Motor neuron (in vitro differentiated cells): Measurements from ENCODE around the gene DPYSL4. TPM values are rescaled to one million over a fixed set of nuclear protein-coding genes. Genes with fewer than 3 reads are reported as not detected.

Experiments
- ATAC-seq, 8 experiments: fragments of 200-7000 bp; cut with Tn5 transposase; replicated peaks in 6 of 8; 2 replicates each; pipeline ENCODE4 v1.8.0; 2021; ENCODE audit warnings: mild to moderate bottlenecking in 8 of 8, moderate library complexity in 8 of 8
- H3K27ac ChIP-seq, 2 donors: fragments of 250-450 bp; sonication (Bioruptor Pico); 2 replicates each; pipeline ENCODE4 v1.9.0; 2021; ENCODE audit warnings: antibody characterized with exemption in 2 of 2, mild to moderate bottlenecking in 2 of 2, moderate library complexity in 1 of 2
- H3K4me1 ChIP-seq, 2 donors: fragments of 250-450 bp; sonication (Bioruptor Pico); replicated peaks in 1 of 2; 2 replicates each; pipeline ENCODE4 v1.6.1; 2021; ENCODE audit warnings: antibody characterized with exemption in 2 of 2, mild to moderate bottlenecking in 2 of 2, moderate library complexity in 1 of 2
- H3K4me3 ChIP-seq, 5 donors: fragments of 250-450 bp; sonication (Bioruptor Pico); 2 replicates each; pipeline ENCODE4 v1.9.0; 2021; ENCODE audit warnings: antibody characterized with exemption in 5 of 5, mild to moderate bottlenecking in 5 of 5, moderate library complexity in 4 of 5
- WGBS, 10 experiments: fragments of 450-650 bp; shearing (Covaris generic); methylation state at CpG; one replicate each; pipeline ENCODE4 v1.0.0; 2022; 5-methylcytosine and 5-hydroxymethylcytosine counted together
- in situ Hi-C, 9 experiments: fragments of 400-800 bp; cut with MboI; loops; one replicate each; pipeline ENCODE4 v1.15.0; 2021; ENCODE audit warnings: low sequenced_read_pairs in 9 of 9, low pct_unique_long_range_greater_than_20kb in 2 of 9; ENCODE audit not compliant: unreplicated experiment in 9 of 9
- total RNA-seq, 8 experiments: library from RNA; unstranded; fragments of 300-600 nt; gene quantifications; 2 replicates each; pipeline versions ENCODE4 v1.2.3 to v1.2.4, GENCODE V29; 2022

DPYSL4 gene
- total RNA-seq, 8 experiments from 2014 or later, result 0.56 to 181 (median 50.9) TPM

DNA sequence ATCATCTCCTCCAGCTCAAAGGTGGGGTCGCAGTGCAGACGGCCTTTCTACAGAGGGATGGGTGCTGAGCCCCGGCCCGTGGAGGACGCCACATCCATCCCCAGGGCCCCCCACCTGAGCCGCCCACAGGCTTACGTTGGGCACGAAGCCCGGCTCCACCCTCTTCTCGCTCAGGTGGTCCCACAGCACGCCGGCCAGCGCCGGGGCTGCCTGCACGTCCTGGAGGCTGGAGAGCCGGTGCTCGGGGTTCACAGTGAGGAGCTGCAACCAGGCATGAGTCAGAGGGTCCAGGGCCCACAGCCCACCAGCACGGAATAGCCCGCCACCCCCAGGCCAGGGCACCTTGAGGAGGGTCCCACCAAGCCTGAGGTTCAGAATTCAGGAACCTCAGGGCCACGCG is 36.0 kb downstream of the DPYSL4 start:
- Histone ChIP-seq H3K27ac (no peak overlapping the region), H3K4me1 (peaks cover 3% of the 10 kb centered on the region in 2 donors), H3K4me3 (no peak overlapping the region)
- no peak for ATAC-seq
- in situ Hi-C loops, result loop anchor here in 6 of 9 experiments (10.0 to 25.0 kb wide), 6 partner anchors 115 to 415 kb away; partner anchors contain the start of gene LRRC27 (in 3 of the 6)
- 10 to 100% (median 90%) methylated on average over 2 of the region's 21 CpGs; no CpG with 5 or more reads in 7 of the 10 experiments for WGBS, 10 experiments

DNA sequence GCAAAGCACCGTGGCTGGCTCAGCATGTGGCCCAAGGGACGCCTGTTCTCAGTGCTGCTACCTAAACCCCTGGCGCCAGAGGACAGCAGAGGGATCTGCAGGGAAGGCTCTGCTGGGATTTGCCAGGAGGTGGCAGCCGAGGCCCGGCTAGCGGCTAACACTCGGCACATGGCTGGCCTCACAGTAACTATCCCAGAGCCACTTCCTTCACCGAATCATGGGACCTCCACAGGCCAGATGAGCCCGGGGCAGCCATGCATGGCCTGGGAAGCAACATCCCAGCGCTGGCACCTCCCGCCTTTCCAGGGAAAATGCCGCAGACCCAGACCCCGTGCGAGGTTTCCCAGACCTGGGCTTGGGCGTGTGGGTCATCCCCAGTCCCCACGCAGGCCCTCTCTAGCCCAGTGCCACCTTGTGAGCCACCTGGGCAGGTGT is 36.4 kb downstream of the DPYSL4 start:
- ATAC-seq, result peak; percentile 97 to 100 (median 99)
- no peak overlapping the region for H3K27ac ChIP-seq
- 7 to 20% methylated on average over 1 to 4 of the region's 16 CpGs; no CpG with 5 or more reads in 8 of the 10 experiments for WGBS, 10 experiments
- H3K4me1 ChIP-seq, result peaks cover 3% of the 10 kb centered on the region in 2 donors
- in situ Hi-C loops, result loop anchor here in 6 of 9 experiments (10.0 to 25.0 kb wide), 6 partner anchors 114 to 414 kb away; partner anchors contain the start of gene LRRC27 (in 3 of the 6)
- H3K4me3 ChIP-seq, result no peak overlapping the region

DNA sequence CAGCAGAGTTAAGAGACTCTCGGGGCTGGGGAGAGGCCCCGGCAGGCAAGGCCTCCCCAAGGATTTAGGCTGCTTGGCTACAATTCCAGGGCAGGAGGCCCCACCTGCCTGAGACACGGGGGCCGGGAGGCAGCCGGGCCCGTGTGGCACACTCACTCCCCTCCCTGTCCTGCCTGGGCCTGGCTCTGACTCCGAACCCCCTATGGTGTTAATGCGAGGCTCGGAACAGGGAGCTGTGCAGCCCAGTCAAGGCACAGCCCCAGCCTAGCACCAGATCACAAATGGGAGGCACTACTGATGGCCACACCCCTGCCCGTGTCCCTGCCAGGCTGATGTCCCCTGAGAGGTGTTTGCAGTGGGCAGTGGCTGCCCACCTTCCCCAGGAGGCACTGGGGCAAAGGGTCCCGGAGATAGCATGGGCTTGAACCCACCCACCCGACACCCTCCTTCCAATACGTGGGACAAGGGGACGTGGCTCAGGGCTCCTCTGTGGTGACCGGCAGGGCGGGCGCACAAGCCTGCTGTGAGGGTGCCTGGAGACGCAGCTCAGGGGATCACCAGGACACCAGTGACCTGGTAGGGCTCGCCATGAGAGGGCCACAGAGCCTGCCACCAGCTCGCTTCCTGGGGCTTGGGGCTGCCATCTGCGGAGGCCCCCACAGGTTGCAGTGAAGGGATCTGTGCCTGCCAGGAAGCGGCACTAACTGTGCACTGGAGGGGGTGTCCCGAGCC is 37.0 kb downstream of the DPYSL4 start:
- peak in 4 of 8 experiments; percentile 2 to 5 (median 4) for ATAC-seq
- no peak overlapping the region for H3K4me3 ChIP-seq
- 95% methylated on average over 7 of the region's 23 CpGs; no CpG with 5 or more reads in 9 of the 10 experiments for WGBS, 10 experiments
- in situ Hi-C loops, result loop anchor here in 6 of 9 experiments (10.0 to 25.0 kb wide), 6 partner anchors 114 to 414 kb away; partner anchors contain the start of gene LRRC27 (in 3 of the 6)
- H3K4me1 ChIP-seq, result peaks cover 3% of the 10 kb centered on the region in 2 donors
- H3K27ac ChIP-seq, result no peak overlapping the region

DNA sequence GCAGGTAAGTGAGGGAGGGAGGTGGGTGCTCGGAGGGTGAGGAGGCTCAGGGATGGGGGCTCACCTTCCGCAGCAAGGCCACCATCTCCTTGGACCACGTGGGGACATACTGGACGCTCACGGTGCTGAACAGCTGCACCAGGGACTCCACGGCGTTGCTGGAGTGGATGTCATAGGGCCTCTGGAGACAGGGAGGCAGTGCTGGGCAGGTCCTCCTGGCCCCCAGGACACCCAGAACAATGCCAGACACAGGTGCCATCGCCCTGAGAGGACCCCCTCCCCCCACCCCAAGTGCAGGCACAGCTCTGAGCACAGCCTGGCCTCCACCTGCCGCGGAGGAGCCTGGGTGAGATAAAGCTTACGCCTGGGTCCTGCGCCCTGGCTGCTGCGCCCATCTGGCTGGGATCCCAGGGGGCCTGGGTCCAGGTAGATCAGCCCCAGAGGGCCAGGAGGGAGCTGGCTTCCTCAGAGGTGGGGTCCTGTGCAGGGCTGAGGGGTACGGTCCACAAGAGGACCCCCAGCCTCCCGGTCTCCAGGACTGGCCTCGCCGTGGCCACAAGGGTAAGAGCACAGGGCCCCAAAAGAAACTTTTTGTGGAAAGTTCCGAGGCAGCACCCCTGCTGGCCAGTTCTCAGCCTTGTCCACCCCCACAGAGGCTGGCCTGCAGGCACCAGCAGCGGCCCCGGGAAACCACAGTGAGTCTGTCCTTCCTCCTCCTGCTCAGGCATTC is 37.8 kb downstream of the DPYSL4 start:
- 40 to 75% (median 60%) methylated on average over 1 to 4 of the region's 20 CpGs; no CpG with 5 or more reads in 7 of the 10 experiments for WGBS, 10 experiments
- in situ Hi-C loops, result loop anchor here in 7 of 9 experiments (10.0 to 25.0 kb wide), 6 partner anchors 113 to 413 kb away; partner anchors contain the start of gene LRRC27 (in 4 of the 7)
- ATAC-seq, result no peak
- Histone ChIP-seq H3K4me3 (no peak overlapping the region), H3K4me1 (peaks cover 3% of the 10 kb centered on the region in 2 donors), H3K27ac (no peak overlapping the region)

DNA sequence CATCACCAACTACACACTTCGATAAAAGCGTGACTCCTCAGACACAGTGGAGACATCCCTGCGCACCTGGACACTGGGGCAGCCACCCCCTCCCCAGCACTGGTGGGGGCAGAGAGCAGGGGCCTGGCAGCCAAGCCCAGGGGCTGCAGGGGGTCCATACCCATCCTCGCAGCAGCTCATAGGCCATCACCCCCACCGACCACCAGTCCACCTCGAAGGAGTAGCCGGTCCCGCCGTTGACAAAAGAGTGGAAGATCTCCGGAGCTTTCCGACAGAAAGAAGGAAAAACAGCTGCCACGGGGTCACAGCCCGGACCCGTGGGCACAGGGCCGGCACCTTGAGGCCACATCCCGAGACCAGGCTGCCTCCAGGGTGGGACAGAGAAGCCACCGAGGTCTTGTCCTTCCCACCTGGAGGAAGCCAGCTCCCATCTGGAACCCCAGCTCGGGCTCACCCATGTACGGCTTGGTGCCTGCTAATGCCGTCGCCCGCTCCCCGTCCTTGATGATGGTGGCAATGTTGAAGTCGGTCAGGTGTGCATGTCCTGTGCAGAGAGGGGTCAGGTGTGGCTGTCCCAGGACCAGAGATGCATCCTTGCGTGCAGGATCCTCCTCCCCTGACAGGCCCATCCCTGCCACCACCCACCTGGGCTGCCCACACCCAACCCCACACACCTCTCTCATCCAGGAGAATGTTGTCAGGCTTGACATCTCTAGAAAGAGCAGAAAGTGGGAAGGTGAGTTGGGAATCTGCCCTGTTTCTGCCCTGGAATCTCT is 38.5 kb downstream of the DPYSL4 start:
- in situ Hi-C loops, result loop anchor here in 4 of 9 experiments (10.0 to 25.0 kb wide), 4 partner anchors 112 to 230 kb away; partner anchors contain the start of gene LRRC27 (in 1 of the 4)
- 87 to 95% methylated on average over 6 to 7 of the region's 25 CpGs; no CpG with 5 or more reads in 8 of the 10 experiments for WGBS, 10 experiments
- H3K4me3 ChIP-seq, result no peak overlapping the region
- ATAC-seq, result no peak
- H3K27ac ChIP-seq, result no peak overlapping the region
- H3K4me1 ChIP-seq, result peaks cover 5 to 6% of the 10 kb centered on the region in 2 donors

DNA sequence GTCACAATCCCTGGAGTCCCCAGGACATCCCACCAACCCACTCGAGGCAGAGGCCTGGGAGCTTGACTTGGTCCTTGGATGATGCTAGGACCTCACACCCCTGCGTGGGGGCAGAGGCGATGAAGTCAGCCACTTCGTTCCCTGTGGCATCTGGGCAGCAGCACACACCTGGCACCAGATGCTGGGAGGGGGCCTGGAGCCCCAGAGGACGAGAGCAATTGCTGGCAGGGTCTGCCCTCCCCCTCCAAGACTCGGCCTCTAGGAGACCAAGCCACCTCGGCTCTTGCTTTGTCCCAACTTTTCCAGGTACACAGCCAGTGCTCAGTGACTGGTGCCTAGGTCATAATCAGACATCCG is 39.1 kb downstream of the DPYSL4 start:
- WGBS, 10 experiments, result 60 to 86% (median 73%) methylated on average over 1 to 3 of the region's 8 CpGs; no CpG with 5 or more reads in 4 of the 10 experiments
- Histone ChIP-seq H3K4me3 (no peak overlapping the region), H3K4me1 (peaks cover 11 to 12% of the 10 kb centered on the region in 2 donors), H3K27ac (no peak overlapping the region)
- no peak for ATAC-seq
- in situ Hi-C loops, result loop anchor here in 4 of 9 experiments (10.0 to 25.0 kb wide), 4 partner anchors 111 to 229 kb away; partner anchors contain the start of gene LRRC27 (in 1 of the 4)

DNA sequence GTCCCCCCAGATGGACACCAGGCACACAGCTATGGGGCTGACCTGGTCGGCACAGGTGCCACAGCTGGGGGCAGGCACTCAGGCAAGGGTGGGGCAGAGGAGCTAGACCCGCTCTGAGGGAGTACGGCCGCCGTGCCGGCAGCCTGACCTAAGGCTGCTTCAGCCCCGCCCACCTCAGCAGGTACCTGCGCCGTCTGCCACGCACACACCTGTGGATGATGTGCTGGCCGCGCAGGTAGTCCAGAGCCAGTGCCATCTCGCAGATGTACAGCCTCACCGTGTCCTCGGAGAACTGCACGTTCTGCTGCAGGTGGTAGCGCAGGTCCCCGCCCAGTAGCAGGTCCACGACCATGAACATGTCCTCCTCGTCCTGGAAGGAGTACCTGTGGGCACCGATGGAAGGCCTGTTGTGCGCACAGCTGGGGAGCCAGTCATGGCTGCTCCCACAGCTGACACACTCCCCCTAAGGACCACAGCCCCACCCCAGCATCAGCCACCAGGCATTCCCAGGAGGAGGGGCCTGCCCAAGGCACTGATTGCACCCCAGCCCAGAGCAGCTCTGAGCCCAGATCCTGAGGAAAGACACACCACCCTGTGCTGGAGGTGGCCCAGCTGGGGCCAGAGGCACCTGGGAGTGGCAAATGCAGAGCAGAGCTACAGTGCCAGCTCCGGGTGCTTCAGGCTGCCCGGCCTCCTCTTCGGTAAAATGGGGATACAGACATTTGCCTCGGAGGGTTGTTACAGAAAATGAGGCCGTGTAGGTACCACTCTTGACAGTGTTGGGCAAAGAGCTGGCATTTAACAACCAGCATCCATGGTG is 40.0 kb downstream of the DPYSL4 start:
- 94 to 100% (median 100%) methylated on average over 1 to 7 of the region's 27 CpGs; no CpG with 5 or more reads in 7 of the 10 experiments for WGBS, 10 experiments

DNA sequence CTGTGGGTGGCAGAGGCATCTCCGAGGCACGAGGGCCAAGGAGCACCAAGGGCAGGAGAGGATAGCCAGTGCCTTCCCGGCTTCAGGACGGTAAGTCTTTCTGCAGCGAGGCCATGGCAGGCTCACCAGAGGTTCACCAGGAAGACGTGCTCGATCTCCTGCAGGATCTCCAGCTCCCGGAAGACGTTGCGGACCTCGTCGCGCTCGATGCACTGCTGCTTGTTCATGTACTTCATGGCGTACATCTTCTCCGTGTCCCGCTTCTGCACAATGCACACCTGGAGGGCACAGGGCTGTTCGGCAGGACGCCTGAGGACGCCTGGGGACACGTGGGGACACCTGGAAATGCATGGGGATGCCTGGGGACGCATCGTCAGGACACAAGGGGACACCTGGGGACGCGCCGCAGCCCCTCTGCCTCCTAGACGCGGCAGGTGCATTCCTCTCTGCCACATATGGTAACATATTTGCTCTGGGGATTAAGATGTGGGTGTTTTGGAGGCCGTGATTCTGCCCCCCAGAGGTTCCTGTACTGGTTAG is 41.2 kb downstream of the DPYSL4 start:
- ATAC-seq, result no peak
- 67 to 100% (median 80%) methylated on average over 1 to 2 of the region's 29 CpGs; no CpG with 5 or more reads in 7 of the 10 experiments for WGBS, 10 experiments
- H3K27ac ChIP-seq, result no peak overlapping the region
- H3K4me1 ChIP-seq, result peaks cover 12 to 18% of the 10 kb centered on the region in 2 donors
- H3K4me3 ChIP-seq, result no peak overlapping the region
- in situ Hi-C loops, result loop anchor here in 4 of 9 experiments (10.0 to 25.0 kb wide), 4 partner anchors 109 to 227 kb away; partner anchors contain the start of gene LRRC27 (in 1 of the 4)

More for the DNA sequence above, 40.0 kb downstream of the DPYSL4 start:
- in situ Hi-C loops, result loop anchor here in 4 of 9 experiments (10.0 to 25.0 kb wide), 4 partner anchors 111 to 228 kb away; partner anchors contain the start of gene LRRC27 (in 1 of the 4)
- Histone ChIP-seq H3K27ac (no peak overlapping the region), H3K4me1 (peaks cover 12 to 18% of the 10 kb centered on the region in 2 donors), H3K4me3 (no peak overlapping the region)
- ATAC-seq, result no peak

DNA sequence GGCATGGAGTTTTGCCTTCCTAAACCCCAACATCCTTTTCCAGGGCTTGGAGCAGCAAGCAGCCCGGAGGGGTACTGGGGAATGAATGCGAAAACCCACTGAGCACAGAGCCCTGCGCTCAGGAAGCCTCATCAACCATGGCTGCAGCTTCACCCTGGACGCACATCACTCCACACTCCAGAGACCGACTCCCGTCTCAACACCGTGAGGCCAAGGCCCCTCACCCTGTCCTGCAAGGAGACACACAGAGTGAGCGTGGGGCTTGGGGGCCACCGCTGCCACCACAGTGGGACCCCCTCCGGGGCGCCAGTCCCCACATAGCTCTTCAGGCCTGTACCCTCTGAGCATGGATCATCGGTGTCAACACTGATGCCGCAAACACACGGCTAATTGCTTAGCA is 41.9 kb downstream of the DPYSL4 start:
- 60 to 95% (median 93%) methylated on average over 1 to 8 of the region's 14 CpGs; no CpG with 5 or more reads in 7 of the 10 experiments for WGBS, 10 experiments
- Histone ChIP-seq H3K27ac (no peak overlapping the region), H3K4me1 (peaks cover 9 to 14% of the 10 kb centered on the region in 2 donors), H3K4me3 (no peak overlapping the region)
- ATAC-seq, result no peak
- in situ Hi-C loops, result loop anchor here in 4 of 9 experiments (10.0 to 25.0 kb wide), 4 partner anchors 109 to 226 kb away; partner anchors contain the start of gene LRRC27 (in 1 of the 4)

DNA sequence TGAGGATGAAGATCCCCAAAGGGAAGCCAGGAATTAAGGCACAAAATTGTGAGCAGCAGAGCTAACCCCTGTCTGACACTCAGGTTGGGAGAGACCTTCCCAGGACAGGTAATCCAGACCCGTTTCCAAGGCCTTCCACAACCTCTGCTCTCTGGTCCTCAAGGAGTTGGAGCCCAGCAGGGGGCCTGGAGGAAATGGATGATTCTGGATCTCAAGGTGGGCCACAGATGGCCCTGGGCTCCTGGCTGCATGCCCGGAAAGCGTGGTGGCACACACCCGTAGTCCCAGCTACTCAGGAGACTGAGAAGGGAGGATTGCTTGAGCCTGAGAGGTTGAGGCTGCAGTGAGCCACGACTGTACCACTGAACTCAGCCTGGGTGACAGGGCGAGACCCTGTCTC is 42.3 kb downstream of the DPYSL4 start:
- Histone ChIP-seq H3K27ac (no peak overlapping the region), H3K4me3 (no peak overlapping the region), H3K4me1 (peaks cover 9 to 14% of the 10 kb centered on the region in 2 donors)
- WGBS, 10 experiments, result 46 to 100% (median 100%) methylated on average over 1 to 5 of the region's 6 CpGs; no CpG with 5 or more reads in 4 of the 10 experiments
- no peak for ATAC-seq
- in situ Hi-C loops, result loop anchor here in 4 of 9 experiments (10.0 to 25.0 kb wide), 4 partner anchors 108 to 226 kb away; partner anchors contain the start of gene LRRC27 (in 1 of the 4)
